OCI-LY1 (cell line): ENCODE results near the gene PDXDC1.
"Not testable (repeated sequence)": the region's sequence is repeated elsewhere in the genome, so short reads cannot be mapped to it uniquely, and the experiment has no call there.

Experiments used
- H2AFZ ChIP-seq: fragments of 200-600 bp; sonication (generic), shearing (Covaris generic); 2 replicates; pipeline ENCODE4 v1.6.0; 2014; ENCODE audit warnings: antibody characterized with exemption, mild to moderate bottlenecking, low read length
- H3F3A ChIP-seq: fragments of 200-600 bp; sonication (generic), shearing (Covaris generic); 2 replicates; pipeline ENCODE4 v1.6.0; 2014; ENCODE audit warnings: mild to moderate bottlenecking, antibody characterized with exemption, low read length, moderate library complexity; ENCODE audit not compliant: insufficient read depth
- H3K27ac ChIP-seq: fragments of 200-600 bp; sonication (generic); 2 replicates; pipeline ENCODE4 v1.5.1; 2014; ENCODE audit warnings: low read length, mixed run types, mild to moderate bottlenecking, low read depth; ENCODE audit not compliant: poor library complexity, severe bottlenecking
- H3K27me3 ChIP-seq: fragments of 200-600 bp; sonication (generic); 2 replicates; pipeline ENCODE4 v1.6.0; 2014; ENCODE audit warnings: antibody characterized with exemption, mild to moderate bottlenecking, low read length, moderate library complexity; ENCODE audit not compliant: insufficient read depth
- H3K36me3 ChIP-seq: fragments of 200-600 bp; sonication (generic); 2 replicates; pipeline ENCODE4 v1.6.1; 2014; ENCODE audit warnings: mild to moderate bottlenecking, antibody characterized with exemption, low read length, moderate library complexity, mixed read lengths; ENCODE audit not compliant: insufficient read depth
- H3K4me1 ChIP-seq: fragments of 200-600 bp; sonication (generic); 2 replicates; pipeline ENCODE4 v1.5.1; 2014; ENCODE audit warnings: mild to moderate bottlenecking, low read length, moderate library complexity; ENCODE audit not compliant: insufficient read depth, severe bottlenecking
- H3K4me2 ChIP-seq: fragments of 200-600 bp; sonication (generic), shearing (Covaris generic); 2 replicates; pipeline ENCODE4 v1.6.1; 2014; ENCODE audit warnings: low read length
- H3K4me3 ChIP-seq: fragments of 200-600 bp; sonication (generic); 2 replicates; pipeline ENCODE4 v1.5.1; 2014; ENCODE audit warnings: low read length, low read depth, mild to moderate bottlenecking, mixed read lengths; ENCODE audit not compliant: poor library complexity, severe bottlenecking
- H3K79me2 ChIP-seq: fragments of 200-600 bp; shearing (Covaris generic); 2 replicates; pipeline ENCODE4 v1.6.1; 2016; ENCODE audit warnings: mixed run types, low read length, mixed read lengths; ENCODE audit not compliant: insufficient read depth
- H3K9ac ChIP-seq: fragments of 200-600 bp; sonication (generic), shearing (Covaris generic); 2 replicates; pipeline ENCODE4 v1.6.1; 2014; ENCODE audit warnings: mild to moderate bottlenecking, low read length, mixed read lengths
- H3K9me2 ChIP-seq: fragments of 200-600 bp; sonication (generic), shearing (Covaris generic); 2 replicates; pipeline ENCODE4 v1.6.1; 2014; ENCODE audit warnings: low read depth, mild to moderate bottlenecking, low read length, mixed read lengths
- H3K9me3 ChIP-seq: fragments of 200-600 bp; shearing (Covaris generic); 2 replicates; pipeline ENCODE4 v1.6.1; 2014; ENCODE audit warnings: low read length, mixed read lengths
- H4K20me1 ChIP-seq: fragments of 200-600 bp; sonication (generic), shearing (Covaris generic); 2 replicates; pipeline ENCODE4 v1.6.0; 2016; ENCODE audit warnings: mild to moderate bottlenecking, low read length; ENCODE audit not compliant: insufficient read depth
- CTCF ChIP-seq: fragments of 200-600 bp; sonication (generic), shearing (Covaris generic); IDR thresholded peaks from 2 replicates; pipeline ENCODE4 v1.5.1; 2017; ENCODE audit warnings: mild to moderate bottlenecking, antibody characterized with exemption, low read length, moderate library complexity, mixed read lengths
- EZH2 ChIP-seq: fragments of 200-600 bp; sonication (generic), shearing (Covaris generic); IDR thresholded peaks from 2 replicates; pipeline ENCODE4 v1.8.0; 2017; ENCODE audit warnings: borderline replicate concordance, mixed run types, mild to moderate bottlenecking, antibody characterized with exemption, low read length, moderate library complexity, mixed read lengths

PDXDC1 gene

GRCh38 chr16:15043344-15043743, 68.5 kb downstream of the PDXDC1 start:
- no peaks in the 10 kb centered on the region for H3F3A ChIP-seq
- H3K4me1 ChIP-seq = no peaks in the 10 kb centered on the region
- peaks cover 50% of the 10 kb centered on the region for H3K36me3 ChIP-seq
- no peak overlapping the region for H3K4me3 ChIP-seq
- no peak overlapping the region for H3K27ac ChIP-seq
- no peaks in the 10 kb centered on the region for H4K20me1 ChIP-seq
- no peaks in the 10 kb centered on the region for H3K27me3 ChIP-seq
- H3K79me2 ChIP-seq = no peaks in the 10 kb centered on the region
- H3K9me3 ChIP-seq = no peaks in the 10 kb centered on the region
- no peak for TF ChIP-seq EZH2
- no peak for TF ChIP-seq CTCF
- H2AFZ ChIP-seq = no peak overlapping the region
- no peaks in the 10 kb centered on the region for H3K9me2 ChIP-seq
- no peak overlapping the region for H3K4me2 ChIP-seq
- no peak overlapping the region for H3K9ac ChIP-seq

DNA sequence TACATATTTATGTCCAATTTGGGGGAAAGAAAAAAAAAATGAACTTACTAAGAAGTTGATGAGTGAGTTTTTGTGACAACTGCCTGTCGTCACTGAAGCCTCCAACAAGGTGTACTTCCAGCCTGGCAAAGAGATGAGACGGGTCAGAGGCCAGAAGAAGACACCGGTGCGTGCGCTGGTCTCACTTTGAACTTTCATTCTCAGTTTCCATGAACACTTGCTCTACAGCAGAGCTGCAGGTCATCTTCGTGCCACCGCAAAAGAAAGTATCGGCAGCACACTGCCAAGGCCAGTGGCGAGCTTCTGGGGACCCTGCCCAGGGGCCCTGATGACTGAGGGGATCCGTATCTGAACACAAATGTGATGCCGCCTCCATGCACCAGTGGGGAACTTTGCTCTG, 69.5 kb downstream of the PDXDC1 start:
- TF ChIP-seq CTCF = no peak
- TF ChIP-seq EZH2 = no peak
- Histone ChIP-seq H2AFZ (no peak overlapping the region), H3K79me2 (no peaks in the 10 kb centered on the region), H3F3A (no peaks in the 10 kb centered on the region), H3K4me1 (no peaks in the 10 kb centered on the region), H3K4me2 (no peak overlapping the region), H4K20me1 (no peaks in the 10 kb centered on the region), H3K9me3 (no peaks in the 10 kb centered on the region), H3K4me3 (no peak overlapping the region), H3K9ac (no peak overlapping the region), H3K9me2 (no peaks in the 10 kb centered on the region), H3K27me3 (no peaks in the 10 kb centered on the region), H3K36me3 (peaks cover 40% of the 10 kb centered on the region), H3K27ac (no peak overlapping the region)

DNA sequence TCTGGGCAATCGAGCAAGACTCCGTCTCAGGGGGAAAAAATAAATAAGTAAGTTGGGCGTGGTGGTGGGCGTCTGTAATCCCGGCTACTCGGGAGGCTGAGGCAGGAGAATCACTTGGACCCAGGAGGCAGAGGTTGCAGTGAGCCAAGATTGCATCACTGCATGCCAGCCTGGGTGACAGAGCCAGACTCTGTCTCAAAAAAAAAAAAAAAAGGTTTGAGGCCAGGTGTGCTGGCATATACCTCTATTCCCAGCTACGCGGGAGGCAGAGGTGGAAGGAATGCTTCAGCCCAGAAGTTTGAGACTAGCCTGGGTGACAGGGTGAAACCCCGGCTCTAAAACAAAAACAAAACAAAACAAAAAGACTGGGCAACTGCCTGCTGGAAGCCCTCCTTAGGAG, 70.4 kb downstream of the PDXDC1 start:
- not testable (repeated sequence) for H3K9ac ChIP-seq, H3K9me2 ChIP-seq, H3K4me1 ChIP-seq, H3K4me3 ChIP-seq, H3K9me3 ChIP-seq, H3K27me3 ChIP-seq, H2AFZ ChIP-seq, H3K4me2 ChIP-seq, H3F3A ChIP-seq, H4K20me1 ChIP-seq, H3K27ac ChIP-seq, H3K79me2 ChIP-seq
- peaks cover 30% of the 10 kb centered on the region for H3K36me3 ChIP-seq

DNA sequence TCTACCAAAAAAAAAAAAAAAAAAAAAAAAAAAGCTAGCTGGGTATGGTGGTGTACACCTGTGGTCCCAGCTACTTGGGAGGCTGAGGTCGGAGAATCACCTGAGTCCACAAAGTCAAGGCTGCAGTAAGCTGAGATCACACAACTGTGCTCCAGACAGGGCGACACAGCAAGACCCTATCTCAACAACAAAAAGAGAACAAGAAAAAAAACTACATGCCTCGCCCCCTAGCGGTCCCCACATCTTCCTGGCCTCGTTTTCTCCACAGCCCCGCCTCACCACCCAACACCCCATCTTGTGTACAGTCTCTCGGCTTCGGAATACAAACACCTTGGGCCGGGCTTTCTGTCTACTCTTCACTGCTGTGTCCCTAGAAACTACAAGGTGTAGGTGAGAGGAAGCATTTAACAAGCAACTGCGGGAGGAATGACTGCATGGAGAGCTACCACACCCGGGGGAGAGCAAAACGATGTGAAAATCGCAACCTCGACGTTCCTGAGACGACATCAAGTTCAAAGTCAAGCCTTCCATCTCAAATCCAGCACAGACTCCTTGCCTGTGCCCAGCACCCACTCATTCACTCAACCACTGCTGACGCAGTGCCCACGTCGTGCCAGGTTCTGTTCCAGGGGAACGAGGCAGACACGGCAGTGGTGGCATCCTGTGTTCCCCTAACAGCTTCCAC, 72.0 kb downstream of the PDXDC1 start:
- Histone ChIP-seq H3K79me2 (0 out of 2 replicates have a peak, but pooled peaks cover 3% of the 10 kb centered on the region), H3K4me2 (no peak overlapping the region), H3F3A (no peaks in the 10 kb centered on the region), H3K27me3 (no peaks in the 10 kb centered on the region), H3K36me3 (peaks cover 17% of the 10 kb centered on the region), H3K9me2 (no peaks in the 10 kb centered on the region), H2AFZ (no peak overlapping the region), H3K4me1 (no peaks in the 10 kb centered on the region), H3K27ac (no peak overlapping the region), H3K9ac (no peak overlapping the region), H4K20me1 (no peaks in the 10 kb centered on the region), H3K9me3 (no peaks in the 10 kb centered on the region), H3K4me3 (no peak overlapping the region)
- TF ChIP-seq EZH2 (no peak), CTCF (peak; percentile 29; the same call in 1 of the 2 replicates)
